Activated CD4-positive, alpha-beta memory T cell treated with anti-CD3 and anti-CD28 coated beads, Interleukin-2, amount 10 ng/mL, durations not matched to agents 7 days and 5 days (primary cell): ENCODE measurements around the gene HEATR9. TPM values are rescaled to one million over a fixed set of nuclear protein-coding genes. Genes with fewer than 3 reads are reported as not detected.

ENCODE experiments used
- CTCF ChIA-PET: fragments of 350-600 bp; sonication (Branson Sonifier 250); formaldehyde crosslinking; loops from one replicate; lab custom pipeline; 2021; ENCODE audit warnings: antibody characterized with exemption, inconsistent platforms; lab: Charles Lee
- POLR2A ChIA-PET: fragments of 350-600 bp; sonication (Branson Sonifier 250); formaldehyde crosslinking; loops from one replicate; lab custom pipeline; 2021; ENCODE audit warnings: antibody characterized with exemption; lab: Charles Lee
- DNase-seq: peaks from one replicate; pipeline ENCODE4 v3.0.0-alpha.2; 2020
- H3K27ac Mint-ChIP-seq: one replicate; pipeline ENCODE4 v1.8.0; 2021; ENCODE audit warnings: mild to moderate bottlenecking, mixed read lengths
- H3K27me3 Mint-ChIP-seq: one replicate; pipeline ENCODE4 v1.8.0; 2021; ENCODE audit warnings: mixed read lengths
- H3K36me3 Mint-ChIP-seq: one replicate; pipeline ENCODE4 v1.8.0; 2021; ENCODE audit warnings: low read depth, mixed read lengths
- H3K4me1 Mint-ChIP-seq: one replicate; pipeline ENCODE4 v1.8.0; 2021; ENCODE audit warnings: mixed read lengths
- H3K4me3 Mint-ChIP-seq: one replicate; pipeline ENCODE4 v1.8.0; 2021; ENCODE audit warnings: mild to moderate bottlenecking, mixed read lengths
- H3K9me3 Mint-ChIP-seq: one replicate; pipeline ENCODE4 v1.8.0; 2021; ENCODE audit warnings: mixed read lengths
- total RNA-seq, 2 experiments: library from RNA; stranded (reverse); gene quantifications; one replicate each; pipeline ENCODE4 v1.2.3, GENCODE V29; 2021

HEATR9 gene
- total RNA-seq, 2 experiments from 2014 or later, result 2.3 to 3.1 TPM

GRCh38 chr17:35819455-35819854 lies 49.2 kb downstream of the HEATR9 start:
- Mint-ChIP-seq H3K36me3 (peaks cover 65% of the 10 kb centered on the region), H3K27ac (no peak overlapping the region), H3K27me3 (no peaks in the 10 kb centered on the region), H3K4me3 (no peak overlapping the region), H3K9me3 (no peaks in the 10 kb centered on the region), H3K4me1 (peaks cover 29% of the 10 kb centered on the region)
- no peak for DNase-seq
- ChIA-PET CTCF (interaction anchor here (0.9 to 2.5 kb wide), 5 partner anchors 10 to 77 kb away, joined by 3 to 11 read pairs (median 4); partner anchors contain the start of gene TAF15), POLR2A (interaction anchor here (3.9 kb wide), 1 partner anchor 10 kb away, joined by 68 read pairs; the partner anchor contains the start of gene TAF15)

- POLR2A ChIA-PET, result interaction anchor here (2.1 to 3.9 kb wide), 2 partner anchors 8 to 10 kb away, joined by 5 to 68 read pairs; partner anchors contain the start of gene TAF15
- no peak overlapping the region for H3K27ac Mint-ChIP-seq
- no peak for DNase-seq
- peaks cover 42% of the 10 kb centered on the region for H3K4me1 Mint-ChIP-seq
- H3K4me3 Mint-ChIP-seq, result no peak overlapping the region
- H3K27me3 Mint-ChIP-seq, result no peaks in the 10 kb centered on the region
- CTCF ChIA-PET, result interaction anchor here (0.7 to 2.8 kb wide), 6 partner anchors 9 to 147 kb away, joined by 3 to 24 read pairs (median 4); no protein-coding TSS in a partner anchor
- no peaks in the 10 kb centered on the region for H3K9me3 Mint-ChIP-seq
- H3K36me3 Mint-ChIP-seq, result peaks cover 56% of the 10 kb centered on the region
These were observed 51.5 kb downstream of the HEATR9 start for GRCh38 chr17:35817196-35817595.

GRCh38 chr17:35816723-35817122 lies 52.0 kb downstream of the HEATR9 start:
- Mint-ChIP-seq H3K36me3 (peaks cover 52% of the 10 kb centered on the region), H3K27ac (no peak overlapping the region), H3K9me3 (no peaks in the 10 kb centered on the region), H3K27me3 (no peaks in the 10 kb centered on the region), H3K4me1 (peaks cover 47% of the 10 kb centered on the region), H3K4me3 (no peak overlapping the region)
- no peak for DNase-seq
- ChIA-PET POLR2A (interaction anchor here (2.1 to 3.9 kb wide), 2 partner anchors 7 to 10 kb away, joined by 5 to 68 read pairs; partner anchors contain the start of gene TAF15), CTCF (interaction anchor here (0.7 to 2.8 kb wide), 8 partner anchors 8 to 147 kb away, joined by 3 to 24 read pairs (median 4); no protein-coding TSS in a partner anchor)

DNA sequence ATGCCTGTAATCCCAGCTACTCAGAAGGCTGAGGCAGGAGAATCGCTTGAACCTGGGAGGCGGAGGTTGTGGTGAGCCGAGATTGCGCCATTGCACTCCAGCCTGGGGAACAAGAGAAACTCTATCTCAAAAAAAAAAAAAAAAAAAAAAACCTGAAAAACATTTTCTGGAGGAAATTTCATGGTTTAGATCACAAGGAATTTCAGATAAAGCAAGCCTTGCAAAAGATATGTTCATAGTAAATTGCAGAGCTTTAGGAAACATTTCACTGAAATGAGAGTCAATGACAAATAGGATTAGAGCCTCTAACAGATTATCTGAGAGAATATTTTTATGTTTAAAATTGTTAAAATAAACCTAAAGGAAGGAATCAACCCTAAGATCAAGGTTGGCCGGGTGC lies 56.2 kb downstream of the HEATR9 start:
- ChIA-PET CTCF (interaction anchor here (9.8 kb wide), 1 partner anchor 46 kb away, joined by 286 read pairs; the partner anchor contains the start of gene C17orf50), POLR2A (no interaction called here)
- no peaks in the 10 kb centered on the region for H3K27me3 Mint-ChIP-seq
- peaks cover 35% of the 10 kb centered on the region for H3K36me3 Mint-ChIP-seq
- H3K27ac Mint-ChIP-seq, result no peak overlapping the region
- no peak overlapping the region for H3K4me3 Mint-ChIP-seq
- H3K4me1 Mint-ChIP-seq, result peaks cover 62% of the 10 kb centered on the region
- no peak for DNase-seq
- H3K9me3 Mint-ChIP-seq, result no peaks in the 10 kb centered on the region

DNA sequence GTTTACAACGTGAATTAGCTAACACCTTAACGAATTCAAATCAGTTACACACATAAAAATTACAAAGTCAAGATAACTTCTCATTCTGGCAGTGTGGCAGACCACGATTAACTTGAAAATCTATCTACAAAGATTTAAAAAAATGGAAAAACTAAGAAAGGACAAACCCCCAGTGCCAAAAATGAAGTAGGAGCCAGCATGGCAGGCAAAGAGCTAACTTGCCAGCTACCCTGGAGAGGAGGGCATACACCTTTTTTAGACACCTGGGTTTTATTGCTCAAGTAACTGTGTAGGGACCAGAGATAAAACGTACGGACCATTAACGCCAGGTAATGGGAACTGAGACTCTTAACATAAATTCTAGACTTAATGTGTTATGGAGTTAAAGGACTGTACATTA lies 56.9 kb downstream of the HEATR9 start:
- Mint-ChIP-seq H3K9me3 (no peaks in the 10 kb centered on the region), H3K4me1 (peaks cover 66% of the 10 kb centered on the region), H3K27ac (no peak overlapping the region), H3K4me3 (no peak overlapping the region), H3K36me3 (peaks cover 31% of the 10 kb centered on the region), H3K27me3 (no peaks in the 10 kb centered on the region)
- no peak for DNase-seq
- ChIA-PET CTCF (interaction anchor here (9.8 kb wide), 1 partner anchor 45 kb away, joined by 286 read pairs; the partner anchor contains the start of gene C17orf50), POLR2A (interaction anchor here (0.7 to 4.0 kb wide), 4 partner anchors 59 to 325 kb away, joined by 3 to 28 read pairs (median 4); partner anchors contain the start of genes CCL5 and SLFN12L)

GRCh38 chr17:35809855-35810461 lies 58.7 kb downstream of the HEATR9 start:
- Mint-ChIP-seq H3K27me3 (no peaks in the 10 kb centered on the region), H3K36me3 (peaks cover 20% of the 10 kb centered on the region), H3K9me3 (no peaks in the 10 kb centered on the region), H3K4me1 (peaks cover 59% of the 10 kb centered on the region), H3K4me3 (peak overlapping the region; percentile 89), H3K27ac (peak overlapping the region; percentile 98)
- CTCF ChIA-PET, result interaction anchor here (0.7 to 9.8 kb wide), 11 partner anchors 9 to 339 kb away, joined by 3 to 286 read pairs (median 3); partner anchors contain the start of genes C17orf50 and MMP28
- POLR2A ChIA-PET, result interaction anchor here (0.8 to 4.8 kb wide), 32 partner anchors 9 to 691 kb away, joined by 3 to 89 read pairs (median 4); partner anchors contain the start of genes AP2B1, C17orf50, CCL5 and MMP28
- DNase-seq, result no peak

- Mint-ChIP-seq H3K36me3 (peaks cover 20% of the 10 kb centered on the region), H3K4me3 (peak within 1 kb of the TSS; percentile 89), H3K9me3 (no peaks in the 10 kb centered on the region), H3K27me3 (no peaks in the 10 kb centered on the region), H3K27ac (peak within 1 kb of the TSS; percentile 98), H3K4me1 (peaks cover 61% of the 10 kb centered on the region)
- DNase-seq, result peak; percentile 97
- CTCF ChIA-PET, result interaction anchor here (0.6 to 9.8 kb wide), 33 partner anchors 8 to 1409 kb away, joined by 3 to 286 read pairs (median 4); partner anchors contain the start of genes C17orf50, MMP28 and PEX12
- POLR2A ChIA-PET, result interaction anchor here (0.6 to 4.8 kb wide), 44 partner anchors 9 to 737 kb away, joined by 3 to 89 read pairs (median 4); partner anchors contain the start of genes AP2B1, C17orf50, CCL5 and MMP28
These were observed 59.5 kb downstream of the HEATR9 start, which contains the start of gene TAF15 for GRCh38 chr17:35808962-35809854. Gene TAF15, plus strand, starts transcription at chr17:35809484. Its CDS starts 86 bp downstream, at chr17:35809570.

DNA sequence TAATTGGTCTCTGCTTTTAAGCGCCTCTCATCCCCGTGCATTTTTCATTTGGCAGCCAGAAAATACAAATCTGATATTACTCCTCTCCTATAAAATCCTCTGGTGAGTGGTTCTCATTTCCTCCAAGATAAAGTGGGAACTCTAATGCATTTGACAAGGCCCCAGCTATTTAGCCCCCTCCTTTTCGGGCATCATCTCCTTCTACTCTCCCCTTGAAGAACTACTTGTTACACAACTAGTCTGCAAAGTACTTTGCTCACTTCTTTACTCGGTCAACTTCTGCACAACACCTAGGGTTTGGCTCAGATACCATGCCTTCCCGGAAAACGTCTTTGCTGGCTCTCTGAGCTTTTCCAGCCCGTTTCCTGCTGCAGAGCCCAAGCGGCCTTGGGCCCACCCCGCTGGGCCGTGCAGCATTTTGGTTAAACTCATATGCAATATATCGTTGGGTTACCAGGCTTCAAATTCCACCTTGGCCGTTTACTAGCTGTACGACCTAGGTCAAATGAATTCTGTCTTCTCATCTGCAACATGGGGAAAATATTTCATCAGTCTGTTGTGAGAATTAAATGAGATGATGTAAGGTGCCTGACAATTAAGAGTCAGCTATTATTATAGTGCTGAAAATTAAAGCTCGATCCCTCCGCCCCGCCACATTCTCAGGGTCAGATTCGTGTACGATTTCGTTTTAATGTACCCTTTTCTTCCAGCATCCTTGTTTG lies 60.3 kb downstream of the HEATR9 start:
- H3K27ac Mint-ChIP-seq, result peak overlapping the region; percentile 98
- no peaks in the 10 kb centered on the region for H3K27me3 Mint-ChIP-seq
- H3K36me3 Mint-ChIP-seq, result peaks cover 14% of the 10 kb centered on the region
- POLR2A ChIA-PET, result interaction anchor here (0.6 to 4.8 kb wide), 36 partner anchors 8 to 738 kb away, joined by 3 to 89 read pairs (median 6); partner anchors contain the start of genes AP2B1, CCL5, MMP28 and PEX12
- CTCF ChIA-PET, result interaction anchor here (0.6 to 9.8 kb wide), 34 partner anchors 9 to 1408 kb away, joined by 3 to 286 read pairs (median 4); partner anchors contain the start of genes C17orf50, MMP28 and PEX12
- peak overlapping the region; percentile 89 for H3K4me3 Mint-ChIP-seq
- DNase-seq, result no peak
- peaks cover 55% of the 10 kb centered on the region for H3K4me1 Mint-ChIP-seq
- no peaks in the 10 kb centered on the region for H3K9me3 Mint-ChIP-seq

GRCh38 chr17:35807371-35808144 lies 61.1 kb downstream of the HEATR9 start:
- H3K4me3 Mint-ChIP-seq, result peak overlapping the region; percentile 89
- peak overlapping the region; percentile 98 for H3K27ac Mint-ChIP-seq
- POLR2A ChIA-PET, result interaction anchor here (0.6 to 4.8 kb wide), 12 partner anchors 11 to 739 kb away, joined by 3 to 89 read pairs (median 15); partner anchors contain the start of genes AP2B1, MMP28, PEX12 and SLFN12L
- H3K4me1 Mint-ChIP-seq, result peaks cover 50% of the 10 kb centered on the region
- no peaks in the 10 kb centered on the region for H3K9me3 Mint-ChIP-seq
- no peaks in the 10 kb centered on the region for H3K27me3 Mint-ChIP-seq
- CTCF ChIA-PET, result interaction anchor here (1.0 to 9.8 kb wide), 13 partner anchors 10 to 1407 kb away, joined by 3 to 286 read pairs (median 4); partner anchors contain the start of genes C17orf50, MMP28 and PEX12
- DNase-seq, result no peak
- peaks cover 8% of the 10 kb centered on the region for H3K36me3 Mint-ChIP-seq
